SK-N-DZ (cell line): ENCODE data around the gene UPP1.
"Not testable (repeated sequence)": the region's sequence is repeated elsewhere in the genome, so short reads cannot be mapped to it uniquely, and the experiment has no call there.

Experiments
- DNase-seq: peaks from one replicate; pipeline ENCODE4 v3.0.0-alpha.2; 2015; ENCODE audit warnings: low spot score

The UPP1 gene

GRCh38 chr7:48110868-48111267, 21.8 kb downstream of the UPP1 start:
- no peak for DNase-seq

- DNase-seq = no peak
These were observed 22.5 kb downstream of the UPP1 start for GRCh38 chr7:48111596-48111995.

DNA sequence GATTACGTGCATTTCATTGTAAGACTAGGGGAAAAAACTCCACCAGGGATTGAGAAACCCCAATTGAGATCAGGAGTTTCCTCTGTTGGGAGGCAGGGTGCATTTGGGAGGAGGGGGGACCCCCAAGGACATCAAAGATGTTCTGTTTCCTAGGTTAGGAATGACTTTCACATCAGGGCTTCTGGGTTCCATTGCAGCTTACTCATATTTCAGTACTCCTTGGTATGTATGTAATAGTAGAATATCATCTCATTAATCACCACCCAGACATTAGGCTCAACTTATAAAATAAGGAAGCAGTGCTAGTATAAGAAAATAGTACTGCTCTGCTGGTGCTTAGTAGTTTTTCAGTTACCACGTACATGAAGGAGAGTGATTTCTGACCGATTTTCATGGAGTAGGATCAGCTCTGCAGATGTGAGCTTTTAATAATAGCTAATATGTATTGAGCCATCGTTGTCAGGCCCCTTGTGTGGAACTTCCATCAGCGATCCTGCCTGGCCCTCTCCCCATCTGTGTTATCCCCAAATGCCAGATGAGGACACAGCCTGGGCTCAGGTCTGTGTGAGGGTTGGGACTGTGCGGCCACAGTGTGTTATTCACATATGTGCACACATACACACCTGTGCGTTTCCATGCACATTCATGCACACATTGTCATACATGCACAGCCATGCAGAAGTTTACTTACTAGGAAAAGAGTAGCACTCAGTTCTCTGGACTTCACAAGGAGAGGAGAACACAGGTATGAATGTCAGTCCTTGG, 23.5 kb downstream of the UPP1 start:
- DNase-seq = no peak

DNA sequence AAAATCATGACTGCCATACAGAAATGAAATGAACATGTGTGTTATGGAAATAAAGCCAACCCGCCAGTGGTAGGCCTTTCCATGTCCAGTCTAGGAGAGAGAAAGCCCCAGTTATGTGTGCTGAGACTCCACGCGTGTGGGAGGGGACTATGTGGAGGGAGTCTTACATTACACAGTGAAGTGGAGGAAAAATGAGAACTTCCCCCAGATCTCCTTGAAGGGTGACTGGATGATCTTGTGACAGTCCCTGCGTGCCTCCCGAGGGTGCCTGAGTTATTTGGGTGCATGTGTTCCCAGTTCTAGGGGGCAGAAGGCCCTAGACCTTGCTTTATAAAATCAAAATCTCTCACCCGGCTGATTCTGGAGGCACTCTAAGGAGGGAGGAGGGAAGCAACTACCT, 24.2 kb downstream of the UPP1 start:
- no peak for DNase-seq

GRCh38 chr7:48114115-48114514, 25.1 kb downstream of the UPP1 start:
- no peak for DNase-seq

GRCh38 chr7:48114589-48114988, 25.5 kb downstream of the UPP1 start:
- DNase-seq = no peak

GRCh38 chr7:48116043-48116442, 27.0 kb downstream of the UPP1 start:
- DNase-seq = no peak

GRCh38 chr7:48118041-48118440, 29.0 kb downstream of the UPP1 start:
- no peak for DNase-seq

GRCh38 chr7:48120536-48120935, 31.5 kb downstream of the UPP1 start:
- not testable (repeated sequence) for DNase-seq

DNA sequence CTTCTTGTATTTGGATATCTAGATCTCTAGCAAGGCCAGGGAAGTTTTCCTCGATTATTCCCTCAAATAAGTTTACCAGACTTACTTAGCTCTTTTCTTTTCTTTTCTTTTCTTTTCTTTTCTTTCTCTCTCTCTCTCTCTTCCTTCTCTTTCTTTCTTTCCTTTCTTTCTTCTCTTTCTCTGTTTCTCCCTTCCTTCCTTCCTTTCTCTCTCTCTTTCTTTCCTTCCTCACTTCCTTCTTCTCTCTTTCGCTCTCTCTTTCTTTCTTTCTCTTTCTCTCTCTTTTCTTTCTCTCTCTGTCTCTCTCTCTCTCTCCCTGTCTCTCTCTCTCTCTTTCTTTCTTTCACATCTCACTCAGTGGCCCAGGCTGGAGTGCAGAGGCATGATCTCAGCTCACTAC, 37.0 kb downstream of the UPP1 start:
- no peak for DNase-seq

- no peak for DNase-seq
These were observed 41.6 kb downstream of the UPP1 start for GRCh38 chr7:48130658-48131108.

- DNase-seq = no peak
These were observed 43.7 kb downstream of the UPP1 start for GRCh38 chr7:48132792-48133191.

DNA sequence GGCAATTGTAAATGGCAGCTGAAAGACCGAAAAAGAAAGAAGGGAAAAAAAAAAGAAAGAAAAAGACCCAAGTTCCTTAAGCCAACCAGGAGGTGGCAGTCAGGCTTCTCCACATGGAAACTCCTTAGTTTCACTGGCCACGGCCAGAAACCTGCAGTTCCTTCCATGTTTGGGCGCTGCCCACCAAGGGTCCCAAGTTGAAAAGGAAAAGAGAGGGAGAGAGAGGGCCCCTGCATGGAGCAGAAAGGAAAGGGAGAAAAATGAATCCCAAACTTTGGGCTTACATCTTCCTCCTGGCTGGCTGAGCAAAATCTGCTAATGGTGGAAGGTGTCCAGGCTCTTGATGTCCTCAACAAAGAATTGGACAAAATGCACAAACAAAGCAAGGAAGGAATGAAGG, 50.4 kb downstream of the UPP1 start:
- peak; percentile 17 for DNase-seq

GRCh38 chr7:48140001-48140681, 51.1 kb downstream of the UPP1 start:
- DNase-seq = no peak

- DNase-seq = no peak
These were observed 52.5 kb downstream of the UPP1 start for GRCh38 chr7:48141521-48141920.

DNA sequence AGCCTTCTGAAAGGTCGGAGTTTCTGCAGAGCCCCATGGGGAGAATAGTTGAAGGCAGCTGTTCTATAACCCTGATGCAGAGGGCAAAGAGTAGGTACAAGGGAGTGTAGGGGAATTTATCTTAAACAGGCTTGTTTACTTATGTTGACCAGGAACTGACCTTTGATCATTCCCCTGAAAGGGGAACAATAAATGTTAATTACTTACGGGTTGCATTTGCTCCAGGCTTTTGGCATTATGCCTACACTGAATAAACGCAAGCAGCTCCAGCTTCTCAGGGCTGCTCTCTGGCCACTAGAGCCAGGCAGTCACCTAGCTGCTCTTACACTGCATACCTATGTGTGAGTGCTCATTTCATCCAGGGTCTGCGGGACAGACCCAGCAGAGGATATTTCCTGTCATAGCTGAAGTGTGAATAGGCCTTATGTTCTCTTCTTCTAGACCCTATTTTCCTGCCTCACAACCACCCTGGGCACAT, 55.3 kb downstream of the UPP1 start:
- no peak for DNase-seq

GRCh38 chr7:48147078-48147591, 58.1 kb downstream of the UPP1 start:
- no peak for DNase-seq

DNA sequence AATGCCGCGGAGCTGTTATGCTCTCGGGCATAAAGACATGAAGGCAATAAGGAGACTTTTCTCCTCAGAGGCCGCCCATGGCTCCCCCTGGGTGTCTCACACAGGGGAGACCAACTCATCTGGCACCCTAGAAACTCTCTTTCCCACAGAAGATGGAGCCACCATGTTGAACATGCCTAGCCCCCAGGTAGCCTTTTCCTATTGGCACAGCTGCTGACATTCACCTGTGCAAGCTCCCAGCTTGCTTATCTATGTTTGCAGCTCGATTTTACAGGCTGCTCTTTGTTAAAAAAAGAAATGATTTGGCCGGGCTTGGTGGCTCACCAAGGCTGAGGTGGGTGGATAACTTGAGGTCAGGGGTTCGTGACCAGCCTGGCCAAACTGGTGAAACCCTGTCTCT, 58.6 kb downstream of the UPP1 start:
- DNase-seq = not testable (repeated sequence)

DNA sequence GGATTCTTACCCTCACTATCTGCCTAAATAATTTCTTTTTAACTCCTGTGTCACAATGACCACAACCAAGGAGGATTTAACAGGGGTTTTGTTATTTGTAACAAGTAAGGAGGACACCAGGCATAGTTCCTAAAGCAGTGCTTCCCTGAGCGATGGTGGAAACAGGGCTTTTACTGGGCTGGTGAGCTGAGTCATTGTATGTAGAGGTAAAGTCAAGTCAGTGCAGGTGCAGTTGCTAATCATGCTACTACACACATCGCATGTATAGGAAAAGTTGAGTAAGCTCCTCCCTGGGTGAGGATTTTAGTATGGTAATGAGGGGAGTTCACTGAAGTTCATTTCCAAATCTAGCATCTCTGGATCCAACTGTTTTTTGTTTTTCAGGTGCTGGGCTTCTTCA, 59.2 kb downstream of the UPP1 start:
- no peak for DNase-seq

- no peak for DNase-seq
These were observed 60.0 kb downstream of the UPP1 start for GRCh38 chr7:48149058-48149457.

GRCh38 chr7:48150086-48150485, 61.0 kb downstream of the UPP1 start:
- DNase-seq = no peak

- DNase-seq = peak; percentile 60
These were observed 65.8 kb downstream of the UPP1 start for GRCh38 chr7:48154792-48155413.
